NB4 (cell line): Measurements from ENCODE around the gene NFIA.
A peak's percentile ranks its signal among the peaks of the same experiment; 100 is the strongest.

Experiments used
- DNase-seq: peaks from one replicate; pipeline ENCODE4 v3.0.0; 2010; ENCODE audit warnings: low read depth
- H3K4me3 ChIP-seq: one replicate; pipeline ENCODE4 v1.5.1; 2011; ENCODE audit warnings: mild to moderate bottlenecking, low read depth, low read length, moderate library complexity
- MYC ChIP-seq: IDR thresholded peaks from 2 replicates; pipeline ENCODE4 v1.6.1; 2011; ENCODE audit warnings: low read depth, low read length
- POLR2A ChIP-seq: IDR thresholded peaks from 2 replicates; pipeline ENCODE4 v1.6.1; 2011; ENCODE audit warnings: mild to moderate bottlenecking; ENCODE audit not compliant: insufficient read length; ENCODE audit errors: extremely low read depth
- TF ChIP-seq, protein P1 (sequence below): IDR thresholded peaks from 2 replicates; pipeline ENCODE4 v1.6.1; 2011; ENCODE audit warnings: low read depth, low read length
- TF ChIP-seq, protein P2 (sequence below): IDR thresholded peaks from one replicate; pipeline ENCODE4 v1.5.1; 2012; ENCODE audit warnings: low read depth, low read length

NFIA gene

DNA sequence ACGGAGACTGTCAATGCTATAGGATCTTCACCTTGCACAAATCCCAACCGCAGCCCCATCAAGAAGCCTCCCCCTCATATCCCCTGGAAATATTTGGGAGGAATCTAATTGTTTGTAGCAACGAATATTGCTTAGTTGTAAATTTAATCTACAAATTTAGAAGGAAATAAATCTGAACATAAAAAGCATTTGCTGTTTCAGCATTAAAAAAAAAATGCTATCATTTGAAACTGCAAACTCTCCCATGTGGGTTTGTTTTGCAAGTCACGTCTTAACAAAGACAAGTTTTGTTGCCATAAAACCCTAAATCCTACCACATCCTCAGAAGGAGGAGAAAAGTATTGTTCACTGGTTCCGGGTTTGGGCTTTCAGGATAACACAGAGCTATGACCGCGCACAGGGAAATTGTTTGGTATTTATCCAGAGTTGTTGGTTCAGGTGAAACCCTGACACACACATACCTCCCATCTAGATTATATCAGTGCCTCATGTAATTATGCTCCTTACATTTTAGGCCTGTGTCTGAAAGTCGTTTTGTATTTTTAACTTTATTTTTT, 363.0 kb downstream of the NFIA start:
- TF ChIP-seq POLR2A: no peak
- TF ChIP-seq MYC: no peak
- TF ChIP-seq, protein P1, sequence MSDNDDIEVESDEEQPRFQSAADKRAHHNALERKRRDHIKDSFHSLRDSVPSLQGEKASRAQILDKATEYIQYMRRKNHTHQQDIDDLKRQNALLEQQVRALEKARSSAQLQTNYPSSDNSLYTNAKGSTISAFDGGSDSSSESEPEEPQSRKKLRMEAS: no peak
- TF ChIP-seq, protein P2, sequence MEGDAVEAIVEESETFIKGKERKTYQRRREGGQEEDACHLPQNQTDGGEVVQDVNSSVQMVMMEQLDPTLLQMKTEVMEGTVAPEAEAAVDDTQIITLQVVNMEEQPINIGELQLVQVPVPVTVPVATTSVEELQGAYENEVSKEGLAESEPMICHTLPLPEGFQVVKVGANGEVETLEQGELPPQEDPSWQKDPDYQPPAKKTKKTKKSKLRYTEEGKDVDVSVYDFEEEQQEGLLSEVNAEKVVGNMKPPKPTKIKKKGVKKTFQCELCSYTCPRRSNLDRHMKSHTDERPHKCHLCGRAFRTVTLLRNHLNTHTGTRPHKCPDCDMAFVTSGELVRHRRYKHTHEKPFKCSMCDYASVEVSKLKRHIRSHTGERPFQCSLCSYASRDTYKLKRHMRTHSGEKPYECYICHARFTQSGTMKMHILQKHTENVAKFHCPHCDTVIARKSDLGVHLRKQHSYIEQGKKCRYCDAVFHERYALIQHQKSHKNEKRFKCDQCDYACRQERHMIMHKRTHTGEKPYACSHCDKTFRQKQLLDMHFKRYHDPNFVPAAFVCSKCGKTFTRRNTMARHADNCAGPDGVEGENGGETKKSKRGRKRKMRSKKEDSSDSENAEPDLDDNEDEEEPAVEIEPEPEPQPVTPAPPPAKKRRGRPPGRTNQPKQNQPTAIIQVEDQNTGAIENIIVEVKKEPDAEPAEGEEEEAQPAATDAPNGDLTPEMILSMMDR: no peak
- no peak overlapping the region for H3K4me3 ChIP-seq
- no peak for DNase-seq

DNA sequence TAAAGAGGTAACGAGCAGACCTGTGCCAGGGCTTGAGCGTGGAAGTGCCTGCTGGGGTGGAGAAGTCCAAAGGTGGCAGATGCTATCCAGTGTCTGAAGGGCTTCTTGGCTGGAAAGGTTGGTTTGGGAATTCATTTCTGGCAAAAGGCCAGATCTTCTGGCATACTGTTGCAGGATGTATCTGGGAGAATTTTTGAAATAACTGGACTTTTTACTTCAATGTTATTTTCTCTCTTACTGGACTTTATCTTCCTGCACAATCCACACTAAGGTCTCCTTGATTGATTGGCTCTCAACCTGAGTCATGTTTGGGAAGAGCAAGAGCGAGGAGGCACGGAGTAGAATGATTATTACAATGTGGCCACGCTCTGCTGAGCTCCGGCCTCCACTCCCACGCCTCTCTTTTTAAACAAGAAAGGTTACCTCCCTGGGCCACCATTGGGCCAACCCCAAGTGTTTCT, 364.2 kb downstream of the NFIA start:
- TF ChIP-seq, protein P2: no peak
- TF ChIP-seq, protein P1: no peak
- TF ChIP-seq MYC (no peak), POLR2A (no peak)
- H3K4me3 ChIP-seq: no peak overlapping the region
- DNase-seq: no peak

DNA sequence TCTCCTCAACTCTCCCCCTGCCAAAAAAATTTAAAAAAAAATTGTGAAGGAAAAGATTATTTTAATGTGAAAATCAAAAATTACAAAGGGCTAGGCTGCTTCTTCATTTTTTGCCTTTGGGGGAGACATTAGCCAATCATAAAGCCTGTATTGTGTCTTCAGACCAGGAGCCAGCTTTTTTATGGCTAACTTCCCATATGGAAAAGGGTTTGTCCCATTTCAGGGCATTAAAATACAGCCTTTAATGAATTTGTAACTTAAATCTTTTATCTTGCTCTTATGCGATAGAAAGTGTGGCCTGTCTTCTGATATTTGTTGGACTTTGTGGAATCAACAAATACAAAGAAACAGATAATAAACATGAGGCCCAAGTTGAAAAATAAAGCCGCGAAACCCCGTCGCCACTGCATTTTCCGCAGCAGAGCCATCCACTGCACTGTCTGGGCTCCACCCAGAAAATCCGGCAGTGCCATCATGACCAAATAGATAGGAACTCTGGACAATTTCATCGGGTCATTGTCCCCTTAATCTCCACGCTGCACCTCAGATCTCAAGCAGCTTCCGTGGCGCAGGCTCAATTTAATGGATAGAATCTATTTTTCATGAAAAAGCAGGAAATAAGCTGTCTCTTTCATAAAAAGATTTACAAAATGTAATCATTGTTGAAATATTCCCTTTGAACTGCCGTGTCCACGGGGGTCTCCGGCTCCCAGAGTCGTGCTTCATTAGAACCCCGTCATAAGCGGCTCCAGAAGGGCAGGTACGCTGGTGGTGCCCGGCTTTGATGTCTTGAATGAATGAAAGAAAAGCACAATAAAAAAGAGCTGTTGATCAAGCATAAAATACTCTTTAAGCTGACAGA, 365.0 kb downstream of the NFIA start:
- TF ChIP-seq, protein P2: no peak
- TF ChIP-seq, protein P1: no peak
- TF ChIP-seq POLR2A: no peak
- TF ChIP-seq MYC: no peak
- no peak for DNase-seq
- no peak overlapping the region for H3K4me3 ChIP-seq

DNA sequence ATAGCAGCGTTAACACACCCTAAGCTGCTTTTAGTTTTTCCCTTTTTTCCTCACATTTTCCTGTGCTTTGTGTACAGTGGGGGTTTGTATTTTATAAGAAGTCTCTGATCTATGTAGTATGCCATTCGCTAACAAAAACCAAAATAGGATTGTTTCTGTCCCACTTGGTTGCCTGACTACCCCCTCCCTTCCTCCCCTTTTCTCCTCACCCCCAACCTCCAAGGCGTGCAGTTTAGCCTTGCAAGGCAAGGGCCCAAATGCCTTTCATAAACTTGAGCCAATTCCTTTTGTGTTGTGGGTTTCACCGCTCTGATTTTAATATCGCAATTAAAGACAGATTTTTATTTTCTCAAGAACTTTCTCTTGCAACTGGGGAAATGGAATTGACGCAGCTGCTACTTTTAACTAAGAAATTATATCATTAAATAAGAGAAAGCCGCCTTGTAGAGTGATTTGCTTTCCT, 365.6 kb downstream of the NFIA start:
- DNase-seq: no peak
- TF ChIP-seq MYC (no peak), POLR2A (no peak)
- TF ChIP-seq, protein P2: no peak
- TF ChIP-seq, protein P1: no peak
- H3K4me3 ChIP-seq: no peak overlapping the region

DNA sequence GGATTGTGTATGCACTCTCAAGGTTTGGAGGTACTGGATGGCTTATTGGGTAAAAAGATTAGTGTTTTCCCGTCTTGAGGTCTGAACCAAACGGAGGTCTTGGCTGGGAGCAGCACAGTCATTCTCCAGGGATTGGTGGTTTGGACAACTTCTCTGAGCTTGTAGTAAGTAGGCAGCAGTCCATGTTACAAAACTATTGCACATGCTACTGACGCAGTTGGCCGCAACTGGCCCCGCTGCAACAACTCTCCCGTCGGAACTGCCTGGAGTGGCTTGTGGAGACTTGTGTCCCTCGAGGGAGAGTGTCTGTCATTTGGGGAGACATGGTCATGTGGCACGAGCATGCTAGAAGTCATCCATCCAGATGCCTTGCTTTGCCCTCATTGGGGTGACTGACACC, 366.6 kb downstream of the NFIA start:
- peak; percentile 60 for DNase-seq
- TF ChIP-seq, protein P1: no peak
- TF ChIP-seq POLR2A (no peak), MYC (no peak)
- TF ChIP-seq, protein P2: no peak
- H3K4me3 ChIP-seq: no peak overlapping the region
